ENCODE data around the gene SLMAP.

GRCh38 chr3:57923752-57924151 is 167.6 kb downstream of the SLMAP start:
- no peak for TF ChIP-seq CTCF (IDR thresholded peaks at IDR 0.05; ENCODE audit: borderline replicate concordance, extremely low read depth, low read length, poor library complexity, severe bottlenecking)
- TF ChIP-seq EZH2 (IDR thresholded peaks at IDR 0.05; ENCODE audit: borderline replicate concordance, low read depth, low read length, severe bottlenecking): no peak
